ENCODE measurements around the gene SOWAHA.

The SOWAHA gene

DNA sequence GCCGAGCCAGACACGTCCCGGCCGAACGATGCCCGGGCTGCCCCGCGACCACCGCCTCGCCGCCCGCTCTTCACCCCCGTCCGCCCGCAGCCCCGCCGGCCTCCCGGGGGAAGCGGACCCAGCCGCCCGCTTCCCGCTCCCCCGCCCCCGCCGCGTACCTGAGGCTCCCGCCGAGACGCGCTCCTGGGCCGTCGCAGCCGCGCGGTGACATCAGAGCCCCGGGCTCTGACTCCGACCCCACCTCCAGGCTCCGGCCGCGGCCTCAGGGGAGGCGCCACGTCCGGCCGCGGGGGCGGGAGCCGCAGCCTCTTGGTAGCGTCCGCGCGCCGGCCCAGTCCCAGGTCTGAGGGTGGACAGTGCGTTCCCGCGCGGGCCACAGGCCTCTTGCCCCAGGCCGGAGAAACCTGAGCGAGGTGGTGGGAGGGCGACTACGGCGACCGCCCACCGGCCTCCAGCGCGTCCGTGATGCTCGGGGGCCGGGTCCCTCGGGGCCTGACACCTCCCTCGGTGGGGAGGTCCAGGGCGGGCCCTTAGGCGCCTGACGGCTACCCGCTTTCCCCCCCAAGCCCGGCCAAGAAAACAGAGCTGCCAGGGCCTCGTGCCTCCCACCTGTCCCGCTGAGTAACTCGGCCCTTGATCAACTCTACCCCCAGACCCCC is 17.5 kb downstream of the SOWAHA start, which contains the start of gene SHROOM1:
Gene SHROOM1, minus strand, starts transcription at position 212 of the 659 bp plus-strand sequence. CDS start 4,507 bp downstream, outside the sequence.
- Histone ChIP-seq H3K4me3 (ENCODE audit: low read length) (peak within 1 kb of the TSS; percentile 68), H3K36me3 (ENCODE audit: insufficient read depth, low read depth, low read length) (no peaks in the 10 kb centered on the region), H3K9ac (ENCODE audit: low read depth, low read length) (no peak within 1 kb of the TSS), H3K9me3 (ENCODE audit: insufficient read depth, low read depth, low read length) (no peaks in the 10 kb centered on the region), H3K27ac (ENCODE audit: low read length) (no peak within 1 kb of the TSS), H3K4me1 (ENCODE audit: insufficient read depth, low read length) (peaks cover 3% of the 10 kb centered on the region), H3K27me3 (ENCODE audit: insufficient read depth, low read length) (peaks cover 84% of the 10 kb centered on the region)

DNA sequence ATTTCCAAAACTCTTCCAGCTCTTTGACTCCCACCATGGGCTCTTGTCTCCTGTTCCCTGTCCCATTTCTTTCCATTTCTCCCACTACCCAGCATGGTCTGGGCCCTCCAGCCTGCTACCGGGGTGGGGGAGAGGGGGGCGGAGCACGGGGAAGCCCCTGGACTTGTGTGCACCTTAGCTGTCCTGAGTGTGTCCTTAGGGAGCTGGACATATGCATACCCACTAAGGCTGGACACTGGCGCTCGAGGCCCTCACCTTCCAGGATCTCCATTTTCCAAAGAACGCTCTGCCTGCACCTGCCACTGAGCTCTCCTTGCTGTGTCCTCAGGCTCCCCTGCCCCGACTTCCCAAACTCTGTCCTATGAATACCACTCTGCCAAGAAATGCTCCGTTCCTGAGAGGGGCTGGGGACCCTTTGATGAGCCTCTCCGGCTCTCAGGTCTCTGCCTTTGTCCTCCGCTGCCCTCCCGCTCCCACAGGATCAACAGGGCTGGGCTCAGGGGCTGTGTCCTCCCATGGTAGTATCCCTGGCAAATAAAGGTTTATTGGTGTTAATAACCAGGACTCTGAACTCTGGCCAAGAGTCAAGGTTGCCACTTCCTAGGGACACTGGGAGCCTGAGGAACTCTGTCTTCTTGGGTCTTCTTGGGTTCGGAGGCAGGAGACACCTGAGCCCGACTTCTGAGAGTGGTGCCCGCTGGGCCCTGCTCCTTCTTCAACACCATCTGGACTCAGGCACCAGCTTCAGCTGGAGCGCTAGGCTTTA is 18.2 kb downstream of the SOWAHA start:
- H3K9me3 ChIP-seq (ENCODE audit: insufficient read depth, low read depth, low read length), result no peaks in the 10 kb centered on the region
- no peak overlapping the region for H3K27ac ChIP-seq (ENCODE audit: low read length)
- H3K9ac ChIP-seq (ENCODE audit: low read depth, low read length), result no peak overlapping the region
- no peaks in the 10 kb centered on the region for H3K36me3 ChIP-seq (ENCODE audit: insufficient read depth, low read depth, low read length)
- peaks cover 76% of the 10 kb centered on the region for H3K27me3 ChIP-seq (ENCODE audit: insufficient read depth, low read length)
- peaks cover 2% of the 10 kb centered on the region for H3K4me1 ChIP-seq (ENCODE audit: insufficient read depth, low read length)
- peak overlapping the region; percentile 68 for H3K4me3 ChIP-seq (ENCODE audit: low read length)

DNA sequence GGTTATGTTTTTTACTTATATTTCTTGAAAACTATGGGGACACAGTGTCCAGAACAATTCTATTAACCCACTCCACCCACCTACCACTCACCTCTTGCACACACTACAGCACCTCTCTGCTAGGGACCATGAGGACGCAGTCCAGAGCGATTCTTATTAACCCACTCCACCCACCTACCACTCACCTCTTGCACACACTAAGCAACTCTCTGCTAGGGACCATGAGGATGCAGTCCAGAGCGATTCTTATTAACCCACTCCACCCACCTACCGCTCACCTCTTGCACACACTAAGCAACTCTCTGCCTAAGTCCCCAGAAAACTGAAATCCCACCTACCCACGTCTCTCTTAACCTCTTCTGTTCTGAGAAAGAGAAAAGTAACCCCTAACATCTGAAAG is 19.5 kb downstream of the SOWAHA start:
- Histone ChIP-seq H3K27me3 (ENCODE audit: insufficient read depth, low read length) (peaks cover 63% of the 10 kb centered on the region), H3K36me3 (ENCODE audit: insufficient read depth, low read depth, low read length) (no peaks in the 10 kb centered on the region), H3K27ac (ENCODE audit: low read length) (no peak overlapping the region), H3K9ac (ENCODE audit: low read depth, low read length) (no peak overlapping the region), H3K9me3 (ENCODE audit: insufficient read depth, low read depth, low read length) (no peaks in the 10 kb centered on the region), H3K4me3 (ENCODE audit: low read length) (no peak overlapping the region), H3K4me1 (ENCODE audit: insufficient read depth, low read length) (no peaks in the 10 kb centered on the region)

DNA sequence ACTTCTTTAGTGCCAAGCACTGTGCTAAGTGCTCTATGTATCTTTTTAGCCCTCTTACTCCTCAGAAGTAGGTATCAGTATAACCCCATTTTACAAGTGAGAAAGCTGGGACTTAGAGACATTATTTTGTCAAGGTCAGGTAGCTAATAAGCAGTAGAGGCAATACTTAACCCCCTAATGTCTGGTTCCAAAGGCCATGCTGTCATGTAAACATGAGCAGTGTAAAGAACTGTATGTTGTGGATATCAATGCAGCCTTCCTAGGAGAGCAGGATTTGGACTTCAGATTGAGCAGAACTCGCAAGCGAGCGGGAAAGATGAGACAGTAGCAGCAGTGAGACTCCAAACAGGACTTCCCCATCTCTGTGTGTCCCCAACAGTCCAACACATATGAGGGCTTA is 21.0 kb downstream of the SOWAHA start:
- no peaks in the 10 kb centered on the region for H3K9me3 ChIP-seq (ENCODE audit: insufficient read depth, low read depth, low read length)
- H3K4me3 ChIP-seq (ENCODE audit: low read length), result no peak overlapping the region
- H3K9ac ChIP-seq (ENCODE audit: low read depth, low read length), result no peak overlapping the region
- H3K27me3 ChIP-seq (ENCODE audit: insufficient read depth, low read length), result peaks cover 49% of the 10 kb centered on the region
- no peaks in the 10 kb centered on the region for H3K4me1 ChIP-seq (ENCODE audit: insufficient read depth, low read length)
- no peaks in the 10 kb centered on the region for H3K36me3 ChIP-seq (ENCODE audit: insufficient read depth, low read depth, low read length)
- H3K27ac ChIP-seq (ENCODE audit: low read length), result no peak overlapping the region

DNA sequence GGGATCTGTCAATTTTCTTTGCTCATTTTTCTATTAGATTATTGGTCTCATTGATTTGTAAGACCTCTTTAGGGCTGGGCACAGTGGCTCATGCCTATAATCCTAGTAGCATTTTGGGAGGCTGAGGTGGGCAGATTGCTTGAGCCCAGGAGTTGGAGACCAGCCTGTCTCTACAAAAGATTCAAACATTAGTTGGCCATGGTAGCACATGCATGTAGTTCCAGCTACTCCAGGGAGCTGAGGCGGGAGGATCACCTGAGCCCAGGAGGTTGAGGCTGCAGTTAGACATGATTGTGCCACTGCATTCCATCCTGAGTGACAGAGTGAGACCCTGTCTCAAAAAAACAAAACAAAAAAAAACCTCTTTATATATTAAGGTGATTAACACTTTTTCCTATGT is 23.8 kb downstream of the SOWAHA start:
- no peaks in the 10 kb centered on the region for H3K9me3 ChIP-seq (ENCODE audit: insufficient read depth, low read depth, low read length)
- no peak overlapping the region for H3K4me3 ChIP-seq (ENCODE audit: low read length)
- no peaks in the 10 kb centered on the region for H3K4me1 ChIP-seq (ENCODE audit: insufficient read depth, low read length)
- no peak overlapping the region for H3K9ac ChIP-seq (ENCODE audit: low read depth, low read length)
- no peaks in the 10 kb centered on the region for H3K36me3 ChIP-seq (ENCODE audit: insufficient read depth, low read depth, low read length)
- no peak overlapping the region for H3K27ac ChIP-seq (ENCODE audit: low read length)
- H3K27me3 ChIP-seq (ENCODE audit: insufficient read depth, low read length), result peaks cover 21% of the 10 kb centered on the region

DNA sequence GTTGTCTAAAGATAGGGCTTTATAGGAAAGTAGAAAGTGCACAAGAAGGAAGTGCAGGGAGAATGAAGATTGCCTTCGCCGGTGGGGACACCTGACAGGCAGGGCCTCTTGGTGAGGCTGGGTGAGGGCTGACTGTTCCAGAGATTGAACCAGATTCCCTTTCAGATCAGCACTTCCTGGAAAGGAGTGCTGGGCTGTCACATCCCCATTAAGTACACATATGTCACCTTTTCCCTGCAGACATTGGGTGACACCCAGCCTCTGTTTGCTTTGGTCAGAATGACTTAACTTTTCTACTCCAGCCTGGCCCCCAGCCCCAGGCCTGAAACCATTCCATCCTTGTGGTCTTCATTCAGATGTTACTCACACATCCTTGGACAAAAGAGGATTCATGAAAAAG is 24.8 kb downstream of the SOWAHA start:
- no peak overlapping the region for H3K27ac ChIP-seq (ENCODE audit: low read length)
- H3K36me3 ChIP-seq (ENCODE audit: insufficient read depth, low read depth, low read length), result no peaks in the 10 kb centered on the region
- H3K27me3 ChIP-seq (ENCODE audit: insufficient read depth, low read length), result peaks cover 11% of the 10 kb centered on the region; the same call in 1 of the 2 replicates
- no peaks in the 10 kb centered on the region for H3K4me1 ChIP-seq (ENCODE audit: insufficient read depth, low read length)
- no peak overlapping the region for H3K4me3 ChIP-seq (ENCODE audit: low read length)
- no peak overlapping the region for H3K9ac ChIP-seq (ENCODE audit: low read depth, low read length)
- H3K9me3 ChIP-seq (ENCODE audit: insufficient read depth, low read depth, low read length), result no peaks in the 10 kb centered on the region

DNA sequence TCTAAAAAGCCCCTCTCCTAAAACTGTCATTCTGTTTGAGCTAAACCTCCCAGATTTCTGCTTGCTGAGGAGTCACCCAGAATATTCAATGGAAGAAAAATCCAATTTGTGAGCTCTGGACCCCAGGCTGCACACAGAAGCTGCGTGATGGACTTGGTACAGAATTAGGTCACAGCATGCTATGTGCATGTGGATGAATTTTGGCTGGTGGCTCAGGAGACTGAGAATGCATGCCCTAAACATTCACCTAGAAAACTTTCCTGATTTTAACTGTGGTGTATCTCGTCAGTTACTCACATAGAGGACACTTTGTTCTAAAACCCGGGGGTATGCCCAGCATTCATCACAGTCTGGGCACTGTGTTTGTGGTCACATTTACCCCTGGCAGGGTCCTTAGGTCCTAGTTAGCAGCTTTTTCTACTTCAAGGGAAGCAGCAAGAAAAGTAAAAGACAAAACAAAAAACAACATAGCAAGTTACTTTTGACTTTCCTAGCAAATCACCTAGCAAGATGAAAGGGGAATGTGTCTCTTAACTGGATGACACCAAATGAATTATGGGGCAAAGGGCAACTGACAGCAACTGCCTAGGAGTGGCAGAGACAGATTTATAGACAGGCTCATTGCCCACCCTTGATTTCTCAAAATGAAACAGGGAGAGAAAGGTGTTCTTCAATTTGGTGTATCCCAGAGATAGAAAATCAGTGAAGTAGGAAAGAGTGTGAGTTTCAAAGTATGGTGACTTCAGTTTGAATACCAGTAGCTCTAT is 25.6 kb downstream of the SOWAHA start:
- H3K9ac ChIP-seq (ENCODE audit: low read depth, low read length), result no peak overlapping the region
- H3K36me3 ChIP-seq (ENCODE audit: insufficient read depth, low read depth, low read length), result no peaks in the 10 kb centered on the region
- H3K4me1 ChIP-seq (ENCODE audit: insufficient read depth, low read length), result no peaks in the 10 kb centered on the region
- H3K27me3 ChIP-seq (ENCODE audit: insufficient read depth, low read length), result 0 out of 2 replicates have a peak, but pooled peaks cover 3% of the 10 kb centered on the region
- no peaks in the 10 kb centered on the region for H3K9me3 ChIP-seq (ENCODE audit: insufficient read depth, low read depth, low read length)
- H3K4me3 ChIP-seq (ENCODE audit: low read length), result no peak overlapping the region
- H3K27ac ChIP-seq (ENCODE audit: low read length), result no peak overlapping the region

DNA sequence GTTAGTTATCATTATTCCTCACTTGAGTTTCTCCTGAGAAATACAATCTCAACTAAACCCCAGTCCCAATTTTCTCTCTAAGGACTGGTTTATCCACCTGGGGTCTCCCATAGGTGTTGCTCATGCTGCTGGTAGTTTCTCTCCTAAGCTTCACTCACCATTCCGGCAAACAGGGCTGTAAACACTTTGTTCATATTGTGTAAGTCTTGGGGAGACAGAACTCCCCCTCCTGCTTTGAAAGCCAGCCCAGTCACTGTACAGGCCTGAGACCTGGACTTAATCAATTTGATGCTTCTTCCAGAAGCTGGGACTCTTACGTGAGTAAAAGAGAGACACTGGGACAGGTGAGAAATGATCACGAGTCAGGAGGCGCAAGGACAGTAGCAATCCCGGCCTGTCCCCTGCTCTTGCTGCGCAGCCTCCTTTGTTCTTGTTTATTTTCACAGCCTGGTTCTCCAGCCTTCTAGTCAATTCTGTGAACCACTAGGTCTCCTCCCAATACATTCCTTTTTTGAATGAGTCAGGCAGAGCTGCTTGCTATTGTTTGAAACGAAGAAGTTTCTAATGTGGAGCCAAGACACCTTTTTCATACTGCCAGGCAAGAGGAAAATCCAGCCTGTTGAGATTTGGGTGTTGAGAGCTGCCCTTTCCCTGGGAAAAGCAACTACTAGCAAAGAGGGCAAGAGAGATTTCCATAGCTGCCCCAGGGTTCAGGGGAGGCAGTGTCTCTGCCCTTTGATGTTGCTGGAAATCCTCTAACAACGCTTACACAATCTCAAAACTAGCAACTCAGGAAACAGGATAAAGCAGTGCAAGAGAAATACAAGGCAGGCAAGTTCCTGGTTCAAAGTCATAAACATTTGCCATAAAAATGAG is 26.6 kb downstream of the SOWAHA start:
- H3K36me3 ChIP-seq (ENCODE audit: insufficient read depth, low read depth, low read length), result no peaks in the 10 kb centered on the region
- no peak overlapping the region for H3K9ac ChIP-seq (ENCODE audit: low read depth, low read length)
- no peaks in the 10 kb centered on the region for H3K4me1 ChIP-seq (ENCODE audit: insufficient read depth, low read length)
- H3K4me3 ChIP-seq (ENCODE audit: low read length), result no peak overlapping the region
- no peaks in the 10 kb centered on the region for H3K9me3 ChIP-seq (ENCODE audit: insufficient read depth, low read depth, low read length)
- H3K27ac ChIP-seq (ENCODE audit: low read length), result no peak overlapping the region
- H3K27me3 ChIP-seq (ENCODE audit: insufficient read depth, low read length), result no peaks in the 10 kb centered on the region

DNA sequence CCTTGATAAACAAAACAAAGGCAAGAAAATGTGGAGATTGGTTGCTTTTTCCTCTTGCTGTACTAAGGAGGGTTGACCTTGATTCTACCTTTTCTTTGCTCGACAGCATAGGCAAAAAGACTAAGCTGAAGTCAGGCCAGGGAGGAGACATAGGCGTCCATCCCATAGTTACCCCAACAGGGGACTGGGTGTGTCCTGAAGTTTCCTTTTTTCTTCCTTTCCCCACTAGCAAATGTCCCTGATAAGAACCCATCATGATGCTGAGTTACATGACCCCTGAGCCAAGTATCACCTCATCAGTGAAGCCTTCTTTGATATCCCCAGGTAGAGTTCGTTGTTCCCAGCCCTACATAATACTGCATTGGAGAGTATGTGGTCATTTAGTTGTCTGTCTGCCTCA is 27.2 kb downstream of the SOWAHA start:
- Histone ChIP-seq H3K4me1 (ENCODE audit: insufficient read depth, low read length) (no peaks in the 10 kb centered on the region), H3K9me3 (ENCODE audit: insufficient read depth, low read depth, low read length) (no peaks in the 10 kb centered on the region), H3K9ac (ENCODE audit: low read depth, low read length) (no peak overlapping the region), H3K36me3 (ENCODE audit: insufficient read depth, low read depth, low read length) (no peaks in the 10 kb centered on the region), H3K4me3 (ENCODE audit: low read length) (no peak overlapping the region), H3K27ac (ENCODE audit: low read length) (no peak overlapping the region), H3K27me3 (ENCODE audit: insufficient read depth, low read length) (no peaks in the 10 kb centered on the region)

DNA sequence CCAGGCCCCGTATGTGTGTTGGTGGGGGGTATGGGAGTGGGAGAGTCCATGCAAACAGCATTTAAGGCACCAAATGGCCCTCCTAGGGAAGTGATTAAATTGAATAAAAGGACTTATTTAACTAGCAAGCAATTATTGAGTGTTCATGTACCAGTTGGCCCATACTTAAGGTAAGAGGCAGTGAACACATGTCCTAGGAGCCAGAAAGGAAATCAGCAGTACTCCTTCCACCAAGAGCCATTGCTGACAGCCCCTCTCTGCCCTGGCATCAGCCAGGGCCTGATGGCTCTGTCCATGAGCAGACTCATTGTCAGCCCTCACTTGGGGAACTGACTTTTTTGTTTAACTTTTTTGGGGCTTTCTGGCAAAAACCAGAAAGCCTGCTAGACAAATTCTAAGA is 27.8 kb downstream of the SOWAHA start:
- H3K36me3 ChIP-seq (ENCODE audit: insufficient read depth, low read depth, low read length), result no peaks in the 10 kb centered on the region
- H3K27me3 ChIP-seq (ENCODE audit: insufficient read depth, low read length), result no peaks in the 10 kb centered on the region
- H3K27ac ChIP-seq (ENCODE audit: low read length), result no peak overlapping the region
- H3K9ac ChIP-seq (ENCODE audit: low read depth, low read length), result no peak overlapping the region
- H3K4me1 ChIP-seq (ENCODE audit: insufficient read depth, low read length), result no peaks in the 10 kb centered on the region
- H3K4me3 ChIP-seq (ENCODE audit: low read length), result no peak overlapping the region
- H3K9me3 ChIP-seq (ENCODE audit: insufficient read depth, low read depth, low read length), result no peaks in the 10 kb centered on the region

DNA sequence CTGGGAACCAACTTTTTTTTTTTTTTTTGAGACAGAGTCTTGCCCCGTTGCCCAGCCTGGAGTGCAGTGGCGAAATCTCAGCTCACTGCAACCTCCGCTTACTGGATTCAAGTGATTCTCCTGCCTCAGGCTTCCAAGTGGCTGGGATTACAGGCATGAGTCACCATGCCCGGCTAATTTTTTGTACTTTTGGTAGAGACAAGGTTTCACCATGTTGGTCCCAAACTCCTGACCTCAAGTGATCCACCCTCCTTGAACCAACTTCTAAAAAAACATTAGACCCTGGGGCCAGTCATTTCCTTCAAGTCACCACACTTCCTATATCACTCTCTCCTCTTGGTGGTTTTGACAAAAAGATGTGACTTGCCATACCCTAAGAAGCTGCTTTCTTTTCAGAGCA is 28.2 kb downstream of the SOWAHA start:
- Histone ChIP-seq H3K27ac (ENCODE audit: low read length) (no peak overlapping the region), H3K9ac (ENCODE audit: low read depth, low read length) (no peak overlapping the region), H3K27me3 (ENCODE audit: insufficient read depth, low read length) (no peaks in the 10 kb centered on the region), H3K4me3 (ENCODE audit: low read length) (no peak overlapping the region), H3K9me3 (ENCODE audit: insufficient read depth, low read depth, low read length) (no peaks in the 10 kb centered on the region), H3K4me1 (ENCODE audit: insufficient read depth, low read length) (no peaks in the 10 kb centered on the region), H3K36me3 (ENCODE audit: insufficient read depth, low read depth, low read length) (no peaks in the 10 kb centered on the region)

Data from iPS-20b (cell line).